Mesothelial cell of epicardium (in vitro differentiated cells): ENCODE results near the gene KCNJ18. TPM values are rescaled to one million over a fixed set of nuclear protein-coding genes. Genes with fewer than 3 reads are reported as not detected.
"Not testable (repeated sequence)": the region's sequence is repeated elsewhere in the genome, so short reads cannot be mapped to it uniquely, and the experiment has no call there.

Source experiments
- DNase-seq, 2 experiments: peaks; one replicate each; pipeline ENCODE4 v3.0.0; 2021; ENCODE audit warnings: low spot score in 2 of 2; ENCODE audit not compliant: unreplicated experiment in 2 of 2
- H3K27ac Mint-ChIP-seq: 2 replicates; pipeline ENCODE4 v1.8.0; 2021; ENCODE audit warnings: mixed read lengths
- H3K27me3 Mint-ChIP-seq: 2 replicates; pipeline ENCODE4 v1.8.0; 2021; ENCODE audit warnings: low read depth, mixed read lengths
- H3K36me3 Mint-ChIP-seq: 2 replicates; pipeline ENCODE4 v1.8.0; 2021; ENCODE audit warnings: mixed read lengths
- H3K4me1 Mint-ChIP-seq: 2 replicates; pipeline ENCODE4 v1.8.0; 2021; ENCODE audit warnings: mixed read lengths
- H3K4me3 Mint-ChIP-seq: 2 replicates; pipeline ENCODE4 v1.8.0; 2021; ENCODE audit warnings: mild to moderate bottlenecking, moderate library complexity, mixed read lengths
- H3K9me3 Mint-ChIP-seq: 2 replicates; pipeline ENCODE4 v1.8.0; 2021; ENCODE audit warnings: mixed read lengths
- total RNA-seq: library from RNA; stranded (reverse); gene quantifications from 3 replicates; pipeline ENCODE4 v1.2.1, GENCODE V29; 2021
- TF ChIP-seq, protein P1 (sequence below): fragments of 200-600 bp; sonication (generic); IDR thresholded peaks from one replicate; pipeline ENCODE4 v1.5.0; 2021; ENCODE audit warnings: antibody characterized with exemption; ENCODE audit not compliant: unreplicated experiment

Gene KCNJ18
- total RNA-seq, 1 donor from 2014 or later = not detected

DNA sequence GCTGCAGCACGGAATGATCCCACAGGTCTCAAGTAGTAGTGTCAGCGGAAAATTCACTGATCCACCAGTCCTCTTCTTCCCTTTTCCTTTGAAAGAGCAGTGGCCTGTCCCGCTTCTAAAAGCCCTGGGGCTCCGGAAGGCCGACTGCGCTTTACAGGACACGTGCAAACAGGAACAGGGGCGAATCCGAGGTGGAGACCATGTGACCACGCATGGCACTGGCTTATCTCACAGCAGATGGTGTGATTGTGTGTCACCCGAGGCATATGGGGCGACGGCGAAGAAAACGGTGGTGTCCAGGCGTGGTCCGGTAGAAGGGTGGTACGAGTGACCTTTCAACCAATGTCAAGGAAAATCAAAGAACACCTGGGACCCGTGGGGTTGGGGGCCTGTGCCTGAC, 12.0 kb upstream of the KCNJ18 start:
- Mint-ChIP-seq H3K27ac (no peak overlapping the region), H3K4me1 (no peaks in the 10 kb centered on the region), H3K4me3 (no peak overlapping the region), H3K9me3 (peaks cover 34% of the 10 kb centered on the region), H3K36me3 (peaks cover 6% of the 10 kb centered on the region), H3K27me3 (no peaks in the 10 kb centered on the region)
- DNase-seq = no peak
- TF ChIP-seq, protein P1, sequence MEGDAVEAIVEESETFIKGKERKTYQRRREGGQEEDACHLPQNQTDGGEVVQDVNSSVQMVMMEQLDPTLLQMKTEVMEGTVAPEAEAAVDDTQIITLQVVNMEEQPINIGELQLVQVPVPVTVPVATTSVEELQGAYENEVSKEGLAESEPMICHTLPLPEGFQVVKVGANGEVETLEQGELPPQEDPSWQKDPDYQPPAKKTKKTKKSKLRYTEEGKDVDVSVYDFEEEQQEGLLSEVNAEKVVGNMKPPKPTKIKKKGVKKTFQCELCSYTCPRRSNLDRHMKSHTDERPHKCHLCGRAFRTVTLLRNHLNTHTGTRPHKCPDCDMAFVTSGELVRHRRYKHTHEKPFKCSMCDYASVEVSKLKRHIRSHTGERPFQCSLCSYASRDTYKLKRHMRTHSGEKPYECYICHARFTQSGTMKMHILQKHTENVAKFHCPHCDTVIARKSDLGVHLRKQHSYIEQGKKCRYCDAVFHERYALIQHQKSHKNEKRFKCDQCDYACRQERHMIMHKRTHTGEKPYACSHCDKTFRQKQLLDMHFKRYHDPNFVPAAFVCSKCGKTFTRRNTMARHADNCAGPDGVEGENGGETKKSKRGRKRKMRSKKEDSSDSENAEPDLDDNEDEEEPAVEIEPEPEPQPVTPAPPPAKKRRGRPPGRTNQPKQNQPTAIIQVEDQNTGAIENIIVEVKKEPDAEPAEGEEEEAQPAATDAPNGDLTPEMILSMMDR = no peak

DNA sequence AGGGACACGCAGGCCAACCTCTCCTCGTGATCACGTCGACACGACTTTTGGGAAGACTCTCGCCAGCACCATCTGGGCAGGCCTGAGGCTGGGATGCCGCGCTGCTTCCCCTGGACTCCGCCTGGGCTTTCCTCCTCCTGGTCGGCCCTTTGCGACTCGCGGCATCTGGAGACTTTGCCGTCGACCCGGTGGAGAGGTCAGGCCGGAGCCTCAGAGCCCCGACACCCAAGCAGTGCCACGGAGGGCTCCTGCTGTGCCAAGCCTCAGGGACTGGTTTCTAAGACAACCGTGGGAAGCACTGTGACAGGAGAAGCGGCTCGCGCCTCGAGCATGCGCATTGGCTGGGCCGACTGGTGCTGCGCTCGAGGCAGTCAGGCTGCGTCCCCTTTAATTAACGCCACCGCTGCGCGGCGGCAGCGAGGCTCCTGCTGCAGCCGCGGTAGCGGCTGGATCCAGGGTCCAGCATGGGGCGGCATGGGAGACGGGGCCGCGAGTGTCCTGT, 11.4 kb upstream of the KCNJ18 start:
- not testable (repeated sequence) for H3K4me1 Mint-ChIP-seq, H3K36me3 Mint-ChIP-seq, H3K27me3 Mint-ChIP-seq, DNase-seq, H3K4me3 Mint-ChIP-seq, H3K27ac Mint-ChIP-seq
- H3K9me3 Mint-ChIP-seq = peaks cover 29% of the 10 kb centered on the region

DNA sequence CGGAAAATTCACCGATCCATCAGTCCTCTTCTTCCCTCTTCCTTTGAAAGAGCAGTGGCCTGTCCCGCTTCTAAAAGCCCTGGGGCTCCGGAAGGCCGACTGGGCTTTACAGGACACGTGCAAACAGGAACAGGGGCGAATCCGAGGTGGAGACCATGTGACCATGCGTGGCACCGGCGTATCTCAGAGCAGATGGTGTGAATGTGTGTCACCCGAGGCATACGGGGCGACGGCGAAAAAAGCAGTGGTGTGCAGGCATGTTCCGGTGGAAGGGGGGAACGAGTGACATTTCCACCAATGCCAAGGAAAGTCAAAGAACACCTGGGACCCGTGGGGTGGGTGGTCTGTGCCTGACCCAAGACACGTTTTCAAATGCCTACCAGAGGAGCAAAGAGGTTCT, 10.7 kb upstream of the KCNJ18 start:
- not testable (repeated sequence) for H3K27ac Mint-ChIP-seq, H3K27me3 Mint-ChIP-seq, H3K4me1 Mint-ChIP-seq, H3K4me3 Mint-ChIP-seq, DNase-seq, H3K36me3 Mint-ChIP-seq
- peaks cover 26% of the 10 kb centered on the region for H3K9me3 Mint-ChIP-seq

DNA sequence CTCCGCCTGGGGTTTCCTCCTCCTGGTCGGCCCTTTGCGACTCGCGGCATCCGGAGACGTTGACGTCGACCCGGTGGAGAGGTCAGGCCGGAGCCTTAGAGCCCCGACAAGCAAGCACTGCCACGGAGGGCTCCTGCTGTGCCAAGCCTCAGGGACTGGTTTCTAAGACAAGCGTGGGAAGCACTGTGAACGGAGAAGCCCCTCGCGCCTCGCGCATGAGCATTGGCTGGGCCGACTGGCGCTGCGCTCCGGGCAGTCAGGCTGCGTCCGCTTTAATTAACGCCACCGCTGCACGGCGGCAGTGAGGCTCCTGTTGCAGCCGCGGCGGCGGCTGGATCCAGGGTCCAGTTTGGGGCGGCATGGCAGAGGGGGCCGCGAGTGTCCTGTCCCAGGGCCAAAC, 10.2 kb upstream of the KCNJ18 start:
- not testable (repeated sequence) for DNase-seq, H3K36me3 Mint-ChIP-seq

DNA sequence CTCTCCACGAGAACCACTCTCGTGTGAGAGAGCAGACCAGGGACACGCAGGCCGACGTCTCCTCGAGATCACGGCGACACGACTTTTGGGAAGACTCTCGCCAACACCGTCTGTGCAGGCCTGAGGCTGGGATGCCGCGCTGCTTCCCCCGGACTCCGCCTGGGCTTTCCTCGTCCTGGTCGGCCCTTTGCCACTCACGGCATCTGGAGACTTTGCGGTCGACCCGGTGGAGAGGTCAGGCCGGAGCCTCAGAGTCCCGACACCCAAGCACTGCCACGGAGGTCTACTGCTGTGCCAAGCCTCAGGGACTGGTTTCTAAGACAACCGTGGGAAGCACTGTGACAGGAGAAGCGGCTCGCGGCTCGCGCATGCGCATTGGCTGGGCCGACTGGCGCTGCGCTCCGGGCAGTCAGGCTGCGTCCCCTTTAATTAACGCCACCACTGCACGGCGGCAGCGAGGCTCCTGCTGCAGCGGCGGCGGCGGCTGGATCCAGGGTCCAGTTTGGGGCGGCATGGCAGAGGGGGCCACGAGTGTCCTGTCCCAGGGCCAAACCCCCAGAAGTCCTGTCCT, 9.1 kb upstream of the KCNJ18 start:
- not testable (repeated sequence) for DNase-seq, H3K4me1 Mint-ChIP-seq, H3K27ac Mint-ChIP-seq, H3K36me3 Mint-ChIP-seq, H3K27me3 Mint-ChIP-seq, H3K4me3 Mint-ChIP-seq
- peaks cover 23% of the 10 kb centered on the region for H3K9me3 Mint-ChIP-seq

More for the DNA sequence above, 10.2 kb upstream of the KCNJ18 start:
- H3K4me3 Mint-ChIP-seq, H3K4me1 Mint-ChIP-seq, H3K27ac Mint-ChIP-seq, H3K27me3 Mint-ChIP-seq: not testable (repeated sequence)
- H3K9me3 Mint-ChIP-seq = peaks cover 28% of the 10 kb centered on the region

DNA sequence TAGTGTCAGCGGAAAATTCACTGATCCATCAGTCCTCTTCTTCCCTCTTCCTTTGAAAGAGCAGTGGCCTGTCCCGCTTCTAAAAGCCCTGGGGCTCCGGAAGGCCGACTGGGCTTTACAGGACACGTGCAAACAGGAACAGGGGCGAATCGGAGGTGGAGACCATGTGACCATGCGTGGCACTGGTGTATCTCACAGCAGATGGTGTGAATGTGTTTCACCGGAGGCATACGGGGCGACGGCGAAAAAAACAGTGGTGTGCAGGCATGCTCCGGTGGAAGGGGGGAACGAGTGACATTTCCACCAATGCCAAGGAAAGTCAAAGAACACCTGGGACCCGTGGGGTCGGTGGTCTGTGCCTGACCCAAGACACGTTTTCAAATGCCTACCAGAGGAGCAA, 8.4 kb upstream of the KCNJ18 start:
- not testable (repeated sequence) for H3K36me3 Mint-ChIP-seq, DNase-seq, H3K27me3 Mint-ChIP-seq, H3K4me3 Mint-ChIP-seq, H3K4me1 Mint-ChIP-seq, H3K27ac Mint-ChIP-seq
- H3K9me3 Mint-ChIP-seq = peaks cover 23% of the 10 kb centered on the region

DNA sequence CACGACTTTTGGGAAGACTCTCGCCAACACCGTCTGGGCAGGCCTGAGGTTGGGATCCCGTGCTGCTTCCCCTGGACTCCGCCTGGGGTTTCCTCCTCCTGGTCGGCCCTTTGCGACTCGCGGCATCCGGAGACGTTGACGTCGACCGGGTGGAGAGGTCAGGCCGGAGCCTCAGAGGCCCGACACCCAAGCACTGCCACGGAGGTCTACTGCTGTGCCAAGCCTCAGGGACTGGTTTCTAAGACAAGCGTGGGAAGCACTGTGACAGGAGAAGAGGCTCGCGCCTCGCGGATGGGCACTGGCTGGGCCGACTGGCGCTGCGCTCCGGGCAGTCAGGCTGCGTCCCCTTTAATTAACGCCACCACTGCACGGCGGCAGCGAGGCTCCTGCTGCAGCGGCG, 7.9 kb upstream of the KCNJ18 start:
- H3K4me1 Mint-ChIP-seq, H3K27me3 Mint-ChIP-seq, H3K36me3 Mint-ChIP-seq, H3K27ac Mint-ChIP-seq, DNase-seq, H3K4me3 Mint-ChIP-seq: not testable (repeated sequence)
- peaks cover 21% of the 10 kb centered on the region for H3K9me3 Mint-ChIP-seq

DNA sequence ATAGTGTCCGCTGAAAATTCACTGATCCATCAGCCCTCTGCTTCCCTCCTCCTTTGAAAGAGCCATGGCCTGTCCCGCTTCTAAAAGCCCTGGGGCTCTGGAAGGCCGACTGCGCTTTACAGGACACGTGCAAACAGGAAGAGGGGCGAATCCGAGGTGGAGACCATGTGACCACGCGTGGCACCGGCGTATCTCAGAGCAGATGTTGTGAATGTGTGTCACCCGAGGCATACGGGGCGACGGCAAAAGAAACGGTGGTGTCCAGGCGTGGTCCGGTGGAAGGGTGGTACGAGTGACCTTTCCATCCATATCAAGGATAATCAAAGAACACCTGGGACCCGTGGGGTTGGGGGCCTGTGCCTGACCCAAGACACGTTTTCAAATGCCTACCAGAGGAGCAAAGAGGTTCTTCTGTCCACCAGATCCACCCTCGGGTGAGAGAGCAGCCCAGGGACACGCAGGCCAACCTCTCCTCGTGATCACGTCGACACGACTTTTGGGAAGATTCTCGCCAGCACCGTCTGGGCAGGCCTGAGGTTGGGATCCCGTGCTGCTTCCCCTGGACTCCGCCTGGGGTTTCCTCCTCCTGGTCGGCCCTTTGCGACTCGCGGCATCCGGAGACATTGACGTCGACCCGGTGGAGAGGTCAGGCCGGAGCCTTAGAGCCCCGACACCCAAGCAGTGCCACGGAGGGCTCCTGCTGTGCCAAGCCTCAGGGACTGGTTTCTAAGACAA, 7.1 kb upstream of the KCNJ18 start:
- H3K4me3 Mint-ChIP-seq, H3K4me1 Mint-ChIP-seq, DNase-seq, H3K36me3 Mint-ChIP-seq, H3K27ac Mint-ChIP-seq, H3K27me3 Mint-ChIP-seq: not testable (repeated sequence)
- peaks cover 24% of the 10 kb centered on the region for H3K9me3 Mint-ChIP-seq

DNA sequence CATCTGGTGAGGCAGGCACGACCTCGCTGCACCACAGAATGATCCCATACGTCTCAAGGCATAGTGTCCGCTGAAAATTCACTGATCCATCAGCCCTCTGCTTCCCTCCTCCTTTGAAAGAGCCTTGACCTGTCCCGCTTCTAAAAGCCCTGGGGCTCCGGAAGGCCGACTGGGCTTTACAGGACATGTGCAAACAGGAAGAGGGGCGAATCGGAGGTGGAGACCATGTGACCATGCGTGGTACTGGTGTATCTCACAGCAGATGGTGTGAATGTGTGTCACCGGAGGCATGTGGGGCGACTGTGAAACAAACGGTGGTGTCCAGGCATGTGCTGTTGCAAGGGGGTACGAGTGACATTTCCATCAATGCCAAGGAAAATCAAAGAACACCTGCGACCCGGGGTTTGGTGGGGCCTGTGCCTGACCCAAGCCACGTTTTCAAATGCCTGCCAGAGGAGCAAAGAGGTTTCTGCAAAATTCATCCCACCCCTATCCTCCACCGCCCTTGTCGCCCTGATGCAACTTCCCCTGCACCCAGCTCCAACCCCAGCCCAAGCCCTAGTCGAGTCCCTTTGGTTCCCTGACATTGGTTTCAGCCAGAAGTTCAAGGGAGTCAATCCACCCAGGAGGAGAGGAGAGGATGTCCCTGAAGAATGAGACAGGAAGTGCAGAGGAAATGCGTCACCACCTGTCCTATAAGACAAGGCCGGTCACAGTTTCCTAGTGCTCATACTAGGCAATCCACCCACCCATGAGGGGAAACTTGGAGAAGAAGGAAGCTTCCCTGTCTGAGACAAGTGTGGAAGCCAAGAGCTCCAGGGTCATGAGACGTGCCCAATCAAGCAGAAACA, 5.9 kb upstream of the KCNJ18 start:
- Mint-ChIP-seq H3K27ac (no peak overlapping the region), H3K4me1 (no peaks in the 10 kb centered on the region), H3K9me3 (peaks cover 29% of the 10 kb centered on the region), H3K27me3 (no peaks in the 10 kb centered on the region), H3K4me3 (no peak overlapping the region), H3K36me3 (peaks cover 2% of the 10 kb centered on the region)
- TF ChIP-seq, protein P1 = no peak
- DNase-seq = no peak
